ENCODE measurements around the gene ARSI.

GRCh38 chr5:150258130-150258529 is 44.6 kb downstream of the ARSI start:
- TF ChIP-seq EZH2 (IDR thresholded peaks at IDR 0.05; ENCODE audit: borderline replicate concordance, low read depth, low read length, severe bottlenecking) (no peak), POLR2AphosphoS5 (IDR thresholded peaks at IDR 0.05; ENCODE audit: insufficient read depth, low read depth, low read length) (no peak), CTCF (IDR thresholded peaks at IDR 0.05; ENCODE audit: extremely low read depth in 1 of 2, insufficient read depth in 1 of 2, low read depth in 1 of 2, low read length in 2 of 2) (no peak), POLR2A (IDR thresholded peaks at IDR 0.05; ENCODE audit: low read depth, low read length) (no peak), MYC (IDR thresholded peaks at IDR 0.05; ENCODE audit: low read depth, low read length) (no peak)

Data from endothelial cell of umbilical vein (primary cell).